ENCODE results near the gene VIT.
"Not testable (repeated sequence)": the region's sequence is repeated elsewhere in the genome, so short reads cannot be mapped to it uniquely, and the experiment has no call there.

The VIT gene

DNA sequence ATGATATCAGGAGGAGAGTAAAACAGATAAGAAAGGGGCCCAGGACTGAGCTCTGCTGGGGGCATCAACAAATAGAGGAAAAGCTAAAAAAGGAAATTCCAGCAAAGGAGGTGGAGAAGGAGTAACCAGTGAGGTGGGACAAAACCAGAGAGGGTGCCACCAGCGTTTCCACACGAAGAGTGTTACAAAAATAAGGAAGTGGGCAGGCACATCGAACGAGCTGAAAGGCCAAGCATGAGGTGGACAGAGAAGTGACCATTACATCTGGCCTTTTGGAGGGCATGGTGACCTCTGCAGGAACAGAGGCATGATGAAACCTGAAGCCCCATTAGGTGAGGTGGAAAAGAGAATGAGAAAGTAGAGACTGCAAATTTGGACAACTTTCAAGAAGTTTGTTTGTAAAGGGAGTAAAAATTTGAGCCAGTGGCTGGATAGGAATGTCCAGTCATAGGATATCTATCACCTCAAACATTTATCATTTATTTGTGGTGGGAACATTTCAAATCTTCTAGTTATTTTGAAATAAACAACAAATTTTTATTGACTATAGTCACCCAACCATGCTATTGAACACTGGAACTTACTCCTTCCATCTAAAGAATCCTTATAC is 18.4 kb upstream of the VIT start:
- no peak for DNase-seq

DNA sequence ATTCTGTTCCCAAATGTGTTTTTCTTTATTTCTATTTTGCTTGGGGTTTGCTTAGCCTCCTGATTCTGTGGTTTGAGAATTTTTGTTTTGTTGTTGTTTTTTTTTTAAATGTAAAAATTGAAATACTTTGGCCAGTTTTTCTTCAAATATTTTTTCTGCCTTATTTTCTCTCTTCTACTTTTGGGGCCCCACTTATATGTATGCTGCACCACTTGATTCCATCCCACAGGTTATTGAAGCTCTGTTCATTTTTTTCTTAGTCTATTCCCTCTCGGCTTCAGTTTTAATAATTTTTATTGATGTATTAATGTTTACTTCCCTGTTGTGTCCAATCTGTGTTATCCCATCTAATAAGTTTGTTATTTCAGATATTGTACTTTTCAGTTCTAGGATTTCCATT is 17.7 kb upstream of the VIT start:
- no peak for DNase-seq

DNA sequence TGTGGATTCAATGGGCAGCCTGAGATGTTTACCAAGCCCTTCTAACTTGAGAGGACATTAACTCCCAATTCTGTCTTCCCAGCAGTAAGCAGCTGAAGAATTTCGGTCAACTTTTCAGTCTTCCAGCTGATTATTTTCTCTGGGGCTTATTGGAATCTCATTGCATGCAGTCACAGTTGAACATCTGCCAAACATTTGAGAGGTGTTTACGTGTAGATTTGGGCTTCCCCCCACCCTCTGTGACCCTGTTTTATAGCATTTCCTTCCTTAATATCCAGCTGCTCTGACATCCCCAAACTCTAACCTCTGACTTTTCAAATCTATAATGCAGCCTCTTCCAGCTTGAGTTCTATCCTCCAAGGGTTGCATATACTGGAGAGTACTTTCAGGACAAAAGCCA is 16.5 kb upstream of the VIT start:
- DNase-seq, result no peak

DNA sequence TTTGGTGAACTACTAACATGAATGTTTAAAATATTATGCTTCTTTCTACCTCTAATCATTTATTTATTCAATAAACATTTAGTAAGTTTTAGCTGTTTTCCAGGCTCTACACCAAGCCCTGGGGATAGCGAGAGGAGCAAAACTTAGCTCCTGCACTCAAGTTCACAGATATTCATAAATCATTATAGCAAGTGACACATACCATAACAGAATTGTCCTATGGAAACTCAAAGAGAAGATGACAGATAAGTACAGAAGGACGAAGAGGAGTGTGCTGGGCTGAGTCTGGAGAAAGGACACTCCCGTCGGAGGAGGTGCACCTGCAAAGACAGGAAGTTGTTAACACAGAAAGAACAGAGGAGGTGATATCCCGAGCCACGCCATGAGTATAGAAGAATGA is 13.9 kb upstream of the VIT start:
- DNase-seq, result no peak

DNA sequence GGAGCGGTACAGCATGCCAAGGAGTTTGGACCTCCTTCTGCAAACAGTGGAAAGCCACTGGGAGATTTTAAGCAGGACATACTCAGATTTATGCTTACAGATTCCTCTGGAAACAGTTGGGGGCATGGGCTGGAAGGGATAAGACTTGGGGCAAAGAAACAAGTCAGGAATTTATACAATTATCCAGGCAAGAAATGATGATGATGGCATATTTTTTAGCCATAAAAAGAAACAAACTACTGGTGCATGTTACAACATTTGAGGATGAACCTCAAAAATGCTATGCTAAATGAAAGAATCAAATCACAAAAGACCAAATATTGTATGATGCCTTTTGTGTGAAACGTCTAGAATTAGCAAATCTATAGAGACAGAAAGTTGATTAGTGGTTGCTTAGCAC is 13.5 kb upstream of the VIT start:
- no peak for DNase-seq

DNA sequence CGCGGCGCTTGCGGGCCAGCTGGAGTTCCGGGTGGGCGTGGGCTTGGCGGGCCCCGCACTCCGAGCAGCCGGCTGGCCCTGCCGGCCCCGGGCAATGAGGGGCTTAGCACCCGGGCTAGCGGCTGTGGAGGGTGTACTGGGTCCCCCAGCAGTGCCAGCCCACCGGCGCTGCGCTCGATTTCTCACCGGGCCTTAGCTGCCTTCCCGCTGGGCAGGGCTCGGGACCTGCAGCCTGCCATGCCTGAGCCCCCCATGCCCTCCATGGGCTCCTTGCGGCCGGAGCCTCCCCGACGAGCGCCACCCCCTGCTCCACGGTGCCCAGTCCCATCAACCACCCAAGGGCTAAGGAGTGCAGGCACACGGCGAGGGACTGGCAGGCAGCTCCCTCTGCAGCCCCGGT is 8.2 kb upstream of the VIT start:
- DNase-seq, result not testable (repeated sequence)

DNA sequence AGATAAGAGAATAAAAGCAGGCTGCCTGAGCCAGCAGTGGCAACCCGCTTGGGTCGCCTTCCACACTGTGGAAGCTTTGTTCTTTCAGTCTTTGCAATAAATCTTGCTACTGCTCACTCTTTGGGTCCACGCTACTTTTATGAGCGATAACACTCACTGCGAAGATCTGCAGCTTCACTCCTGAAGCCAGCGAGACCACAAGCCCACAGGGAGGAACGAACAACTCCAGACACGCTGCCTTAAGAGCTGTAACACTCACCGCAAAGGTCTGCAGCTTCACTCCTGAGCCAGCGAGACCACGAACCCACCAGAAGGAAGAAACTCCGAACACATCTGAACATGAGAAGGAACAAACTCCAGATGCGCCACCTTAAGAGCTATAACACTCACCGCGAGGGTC is 7.5 kb upstream of the VIT start:
- DNase-seq, result not testable (repeated sequence)

DNA sequence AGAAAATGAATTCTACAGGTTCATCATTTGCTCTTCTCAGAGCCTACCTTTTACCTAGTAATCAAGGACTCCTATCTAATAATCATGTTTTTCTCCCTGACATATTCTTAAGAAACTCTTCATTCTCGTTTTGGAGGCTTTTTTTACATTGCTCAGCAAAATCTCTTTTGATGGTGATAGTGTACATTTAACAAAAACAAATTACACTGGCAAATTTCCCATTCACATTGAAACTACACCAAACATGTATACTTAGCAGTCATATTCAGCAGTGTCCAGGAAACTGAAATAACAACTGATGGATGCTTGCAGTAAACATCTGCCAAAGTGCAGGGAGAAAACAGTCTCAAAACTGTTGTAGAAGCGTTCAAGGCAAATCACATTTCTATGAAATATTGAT is 4.4 kb upstream of the VIT start:
- DNase-seq, result no peak

DNA sequence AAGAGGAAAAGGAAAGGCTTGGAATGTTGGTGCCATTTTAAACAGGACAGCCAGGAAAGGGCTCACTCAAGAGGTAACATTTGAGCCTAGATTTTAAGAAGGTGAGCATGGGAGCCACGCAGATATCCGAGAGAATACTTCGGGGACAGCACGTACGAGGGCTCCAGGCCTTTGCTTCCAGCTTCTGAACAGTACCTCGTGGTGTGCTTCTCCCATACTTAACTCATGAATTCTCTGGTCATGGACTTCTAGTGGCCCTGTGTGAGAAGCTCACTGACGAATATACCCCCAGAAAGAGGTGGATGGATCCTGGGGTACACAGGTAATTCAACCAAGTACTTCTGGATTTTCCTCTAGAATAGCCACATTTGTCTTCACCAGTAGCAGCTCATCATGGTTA is 2.7 kb upstream of the VIT start:
- no peak for DNase-seq

DNA sequence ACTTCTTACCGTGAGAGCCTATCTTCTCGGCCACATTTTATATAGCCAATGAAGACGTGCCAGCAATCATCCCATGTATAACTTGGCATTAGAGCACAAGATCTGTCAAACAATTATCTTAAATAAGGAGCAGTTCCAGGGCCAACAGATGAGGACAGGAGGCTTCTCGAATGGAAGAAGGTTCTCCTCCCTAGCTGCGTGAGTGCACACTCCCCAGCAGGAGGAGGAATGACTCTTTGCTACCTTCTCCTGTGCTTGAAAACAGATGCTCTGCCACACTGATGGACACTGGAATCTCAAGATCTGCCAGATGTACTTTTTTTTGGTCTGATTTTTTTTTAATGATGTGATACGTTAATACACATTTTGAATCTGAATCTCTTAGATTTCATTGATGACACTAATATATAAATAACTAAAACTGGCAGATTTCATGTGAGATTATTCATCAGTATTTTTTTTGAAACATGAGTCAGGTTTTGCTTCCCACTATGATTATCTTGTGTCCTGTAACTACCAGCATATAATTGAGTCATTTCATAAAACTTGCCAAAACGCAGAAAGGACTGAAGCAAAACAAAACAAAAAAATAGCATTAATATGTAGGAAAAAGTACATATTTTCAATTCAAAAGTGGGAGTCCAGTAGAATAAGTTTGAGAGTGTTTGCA is 626 bp upstream of the VIT start:
- no peak for DNase-seq

DNA sequence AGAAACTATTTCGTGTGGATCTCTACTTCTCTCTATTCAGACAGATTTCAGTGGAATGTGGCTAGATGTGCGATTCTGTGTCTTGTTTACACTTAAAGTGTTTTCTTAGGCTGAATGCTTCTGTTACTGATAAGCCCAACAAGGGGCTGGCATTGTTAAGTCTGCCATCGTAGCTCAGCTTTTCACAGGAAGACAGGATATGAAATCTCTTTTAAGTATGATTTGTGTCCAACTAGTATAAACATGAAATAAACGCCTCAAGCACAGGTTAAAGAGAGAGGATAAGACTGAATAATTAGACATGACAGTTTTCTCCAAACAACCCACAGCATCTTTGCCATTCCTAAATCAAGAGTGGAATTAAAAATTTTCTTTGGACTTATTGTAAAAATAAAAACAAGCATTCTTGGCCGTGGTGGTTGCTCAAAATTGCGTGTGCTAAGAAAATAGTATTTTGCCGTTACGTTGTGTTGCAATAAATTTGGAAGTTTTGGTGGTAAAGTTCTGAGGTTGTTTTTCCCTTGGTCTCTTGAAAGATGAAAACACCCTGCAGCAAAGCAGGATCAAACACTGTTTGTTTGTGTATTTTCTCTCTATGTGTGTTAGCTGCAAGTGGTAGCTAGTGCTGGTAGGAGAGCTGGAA is 1.0 kb downstream of the VIT start:
- no peak for DNase-seq

DNA sequence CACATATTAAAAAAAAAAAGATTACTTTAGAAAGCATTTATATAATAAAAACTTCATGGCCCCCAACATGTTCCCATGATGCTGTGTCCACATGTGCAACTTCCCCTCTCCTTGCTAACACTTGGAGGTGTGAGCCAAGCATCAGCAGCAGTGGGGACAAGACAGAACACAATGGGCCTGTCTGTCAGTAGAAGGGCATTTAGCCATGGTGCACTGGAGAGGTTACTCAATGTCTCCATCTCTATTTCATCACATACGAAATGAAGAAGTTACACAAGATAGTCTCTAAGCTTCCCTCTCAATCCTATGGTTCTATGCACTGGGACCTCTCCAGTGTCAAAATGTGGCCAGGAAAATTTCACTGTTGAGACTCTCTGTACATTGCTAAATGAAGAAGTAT is 2.5 kb downstream of the VIT start:
- no peak for DNase-seq

DNA sequence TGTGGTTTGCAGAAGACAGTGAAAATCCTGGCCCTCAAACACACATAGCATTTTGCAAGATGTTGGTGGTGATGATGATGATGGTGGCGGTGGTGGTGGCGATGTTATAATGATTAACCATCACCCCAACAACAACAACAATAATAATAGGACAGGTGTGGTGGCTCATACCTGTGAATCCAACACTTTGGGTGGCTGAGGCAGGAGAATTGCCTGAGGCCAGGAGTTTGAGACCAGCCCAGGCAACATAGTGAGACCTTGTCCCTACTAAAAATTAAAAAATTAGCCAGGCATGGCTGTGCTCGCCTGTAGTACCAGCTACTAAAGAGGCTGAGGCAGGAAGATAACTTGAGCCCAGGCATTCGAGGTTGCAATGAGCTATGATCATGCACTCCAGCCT is 3.8 kb downstream of the VIT start:
- no peak for DNase-seq

DNA sequence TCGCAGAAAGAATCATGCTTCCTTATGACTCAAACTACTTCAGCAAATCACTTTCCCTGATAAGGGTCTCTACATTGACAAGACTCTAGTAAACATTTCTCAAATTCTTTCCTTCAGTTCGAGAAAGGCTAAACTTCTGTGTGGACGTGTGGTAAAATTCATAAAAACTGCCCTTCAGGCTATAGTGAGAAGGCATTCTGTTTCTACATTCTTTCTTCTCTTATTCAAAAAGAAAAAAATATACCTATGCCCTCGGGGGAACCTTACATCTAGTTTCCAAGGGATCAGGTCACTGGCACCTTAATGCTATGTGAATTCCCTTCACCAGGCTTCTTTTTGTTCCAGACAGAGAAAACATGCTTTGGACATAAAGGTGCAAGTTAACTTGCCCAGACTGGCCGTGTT is 4.9 kb downstream of the VIT start:
- DNase-seq, result no peak

DNA sequence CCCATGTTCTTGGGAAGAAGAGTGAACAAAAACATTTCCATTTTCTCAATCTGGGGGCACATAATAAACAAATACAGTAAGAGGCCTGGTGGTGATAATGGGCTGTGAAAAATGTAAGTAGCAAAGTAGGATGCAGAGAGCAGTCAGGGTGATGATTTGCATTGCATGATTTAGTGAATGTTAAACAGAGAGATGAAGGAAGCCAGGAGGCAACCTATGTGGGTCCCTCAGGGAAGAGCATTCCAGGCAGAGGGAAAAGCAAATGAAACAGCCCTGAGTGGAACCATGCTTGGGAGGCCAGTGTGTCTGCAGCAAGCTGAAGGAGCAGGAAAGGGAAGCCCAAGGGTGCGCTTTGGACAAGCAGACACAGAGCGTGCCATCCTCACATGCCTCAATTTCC is 5.4 kb downstream of the VIT start:
- no peak for DNase-seq

DNA sequence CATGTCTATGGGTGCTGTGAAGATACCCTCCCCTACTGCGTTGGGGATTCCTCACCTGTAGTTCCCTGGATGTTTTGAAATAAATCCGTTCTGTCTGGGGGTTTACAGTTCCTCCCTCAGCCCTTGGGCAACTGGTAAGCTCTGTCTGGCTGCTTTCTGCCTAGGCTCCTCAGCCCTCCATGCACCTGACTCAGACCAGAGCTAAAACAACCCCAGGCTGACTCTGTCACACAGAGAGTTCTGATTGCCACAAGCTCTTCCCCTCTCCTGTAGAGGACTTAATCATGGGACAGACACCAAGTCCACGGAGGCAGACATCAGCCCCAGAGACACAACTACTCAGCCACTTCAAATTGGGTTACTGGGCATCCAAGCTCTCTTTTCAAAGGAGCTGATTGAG is 6.3 kb downstream of the VIT start:
- DNase-seq, result no peak

DNA sequence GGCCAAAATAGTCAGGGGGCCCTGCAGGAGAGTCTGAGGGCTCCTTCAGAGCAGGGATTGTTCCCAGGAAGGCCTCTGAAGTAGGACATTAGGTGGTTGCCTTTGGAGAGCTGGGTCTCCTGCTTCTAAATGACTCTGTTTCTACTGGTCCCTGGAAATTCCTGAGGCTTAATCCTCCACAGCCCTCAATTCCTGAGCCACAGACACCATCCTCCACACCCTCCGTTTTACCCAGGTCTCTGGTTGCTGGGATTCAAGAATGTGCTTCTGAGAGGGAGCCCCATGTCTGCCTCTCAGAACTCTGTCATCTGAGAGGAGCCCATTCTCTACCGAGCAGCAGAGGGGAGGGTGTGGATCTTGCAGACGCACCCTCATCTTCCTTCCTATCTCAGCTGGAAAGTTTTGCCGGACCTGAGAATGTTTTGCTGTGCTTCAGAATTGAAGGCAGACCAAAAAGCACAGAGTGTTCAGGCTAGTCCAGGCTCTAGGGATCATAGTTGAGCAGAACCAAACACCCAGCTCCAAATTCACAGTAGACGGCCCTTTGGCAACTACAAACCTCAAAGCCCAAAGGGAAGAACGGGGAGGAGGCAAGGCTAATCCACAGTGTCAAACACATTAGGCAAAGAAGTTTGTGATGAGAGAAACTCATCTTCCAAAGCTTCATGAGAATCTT is 8.1 kb downstream of the VIT start:
- DNase-seq, result no peak

DNA sequence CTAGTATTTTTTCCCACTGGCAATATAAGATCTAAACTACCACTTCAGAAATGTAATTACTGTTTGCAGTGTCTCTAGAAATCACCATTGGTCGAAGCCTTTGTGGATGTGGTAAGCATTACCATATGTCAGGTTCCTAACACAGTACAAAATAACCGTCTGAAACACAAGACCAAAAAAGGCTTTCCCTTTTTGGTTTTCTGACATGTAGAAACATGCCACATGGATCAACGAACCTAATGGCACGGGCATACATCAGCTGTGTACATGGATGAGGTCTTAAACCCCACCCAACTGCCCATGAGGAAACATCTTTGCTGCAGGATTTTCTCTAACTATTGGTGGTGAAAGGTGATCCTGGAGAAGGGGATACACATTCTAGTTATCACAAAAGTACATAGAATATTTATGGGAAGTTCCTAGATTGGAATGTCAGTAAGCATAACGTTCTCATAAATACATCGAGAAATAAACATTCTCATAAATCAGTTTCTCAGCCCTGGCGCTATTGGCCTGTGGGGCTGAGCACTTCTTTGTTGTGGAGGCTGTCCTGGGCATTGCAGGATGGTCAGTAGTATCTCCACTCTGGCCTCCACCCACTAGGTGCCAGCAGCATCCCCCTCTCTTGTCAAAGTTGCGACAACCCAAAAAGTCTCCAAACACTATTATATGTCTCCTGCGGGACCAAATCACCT is 9.0 kb downstream of the VIT start:
- no peak for DNase-seq

DNA sequence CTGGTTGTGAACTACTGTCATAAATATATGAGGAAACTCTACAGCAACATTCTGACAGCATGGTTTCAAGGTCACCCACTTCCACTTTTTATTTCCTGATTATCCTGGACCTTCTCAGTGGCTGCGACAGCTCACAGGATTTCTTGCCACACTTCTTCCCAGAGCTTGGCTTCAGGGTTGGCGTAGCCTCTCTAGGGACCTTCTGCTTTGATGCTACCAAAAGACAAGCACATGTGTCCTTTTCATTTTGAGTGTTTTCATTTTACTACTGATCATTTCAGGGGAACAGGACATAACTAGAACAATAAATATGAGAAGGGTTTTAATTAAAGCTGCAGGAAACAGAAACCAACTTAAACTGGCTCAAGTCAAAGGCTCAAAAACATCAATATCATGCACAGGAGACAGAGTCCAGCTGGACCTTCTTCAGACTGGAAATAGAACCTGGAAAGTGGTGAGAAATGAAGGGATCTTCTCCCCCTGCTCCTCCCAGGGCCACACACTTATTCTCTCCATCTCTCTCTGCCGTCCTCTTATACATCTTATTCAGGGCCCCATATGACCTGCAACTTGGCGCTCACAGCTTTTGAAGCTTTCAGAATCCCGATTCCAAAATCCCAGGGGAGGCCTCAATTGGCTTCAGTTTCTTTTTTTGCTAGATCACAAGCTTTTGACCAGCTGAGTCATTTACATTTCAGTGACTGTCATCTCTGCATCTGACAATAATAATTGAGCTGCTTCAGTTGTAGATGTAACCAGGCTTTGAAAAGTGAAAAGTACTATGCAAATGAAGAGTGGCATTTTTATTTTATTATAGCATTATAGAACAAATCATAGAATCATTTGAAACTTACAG is 9.7 kb downstream of the VIT start:
- no peak for DNase-seq

DNA sequence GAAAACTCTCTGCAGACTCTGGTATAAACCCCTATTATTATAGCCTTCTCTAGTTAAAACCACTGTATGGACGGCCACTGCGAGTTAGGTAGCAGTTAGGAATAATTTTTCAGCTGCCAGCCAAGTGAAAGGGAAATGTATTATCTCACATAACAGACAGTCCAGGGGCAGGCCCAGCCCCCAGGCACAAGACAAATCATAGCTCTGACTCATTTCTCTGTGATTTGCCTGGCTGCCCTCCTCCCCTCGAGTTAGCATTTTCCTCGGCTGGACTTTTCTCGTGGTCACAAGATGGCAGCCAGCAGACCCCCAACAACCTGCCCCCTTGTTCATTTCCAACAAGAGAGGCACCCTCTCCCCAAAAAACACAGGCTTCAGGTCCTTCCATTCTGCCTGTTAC is 10.5 kb downstream of the VIT start:
- DNase-seq, result no peak

DNA sequence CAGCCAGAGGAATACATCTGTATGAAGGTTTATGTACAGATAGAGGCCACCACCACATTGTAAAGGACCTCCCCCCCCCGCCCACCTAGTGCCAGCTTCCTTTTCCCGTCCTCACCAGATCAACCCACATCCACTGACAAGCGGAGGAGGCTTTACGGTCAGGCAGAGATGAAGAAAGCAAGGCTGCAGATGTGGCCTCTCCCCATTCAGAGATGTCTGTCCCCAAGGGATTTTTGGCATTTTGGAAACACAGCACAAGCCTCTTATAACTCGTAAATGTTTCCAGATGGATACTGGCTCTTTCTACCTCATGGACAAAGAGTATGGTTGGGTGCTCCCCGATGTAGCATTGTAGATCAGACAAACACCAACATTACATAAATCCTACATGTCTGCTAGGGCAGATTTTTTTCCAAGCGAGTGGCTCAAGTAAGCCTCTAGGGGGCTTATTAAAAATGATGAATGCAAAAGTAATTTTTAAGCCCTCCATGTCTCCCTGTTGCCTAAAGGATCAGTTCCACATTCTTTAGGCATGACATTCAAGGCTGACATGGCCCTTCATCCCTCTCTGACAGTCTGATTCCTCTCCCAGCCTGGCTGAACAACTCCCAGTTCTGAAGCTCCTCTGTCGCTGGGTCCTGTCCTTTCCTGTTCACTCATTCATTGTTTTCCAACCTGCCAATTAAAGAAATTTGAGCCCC is 11.7 kb downstream of the VIT start:
- no peak for DNase-seq

All from activated CD4-positive, CD25-positive, alpha-beta regulatory T cell (primary cell).